Measurements from ENCODE around the gene ROBO4.

DNA sequence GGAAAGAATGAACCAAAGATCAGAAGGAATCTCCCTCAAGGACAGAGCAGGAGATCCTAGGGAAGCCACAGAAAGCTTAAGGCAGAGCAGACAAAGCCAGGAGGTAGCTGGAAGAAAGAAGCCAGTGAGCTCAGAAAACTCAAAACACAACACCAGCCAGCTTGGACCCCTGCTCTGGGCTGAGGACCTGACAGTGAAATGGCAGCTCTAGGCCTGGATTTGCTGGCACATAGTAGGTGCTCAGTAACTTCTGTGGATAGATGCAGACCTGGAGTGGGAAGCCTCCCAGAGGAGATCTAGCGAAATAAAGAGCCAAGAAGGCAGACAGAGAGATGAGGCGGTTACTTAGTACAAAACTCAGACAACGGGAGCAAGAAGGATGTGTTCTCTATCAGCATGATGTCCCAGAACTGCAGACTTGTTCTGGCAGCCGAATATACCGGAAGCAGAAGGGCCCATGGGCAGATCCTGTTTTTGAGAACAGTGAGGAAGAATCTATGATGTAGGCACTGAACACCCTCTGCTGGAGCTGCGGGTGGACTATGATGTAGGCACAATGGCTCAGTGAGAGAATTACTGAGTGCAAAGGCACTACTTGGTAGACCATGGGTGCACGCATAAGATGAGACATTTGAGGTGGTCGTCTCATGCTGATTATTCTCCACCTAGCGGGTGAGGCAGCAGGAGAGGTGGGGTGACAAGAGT, 4.8 kb downstream of the ROBO4 start:
- TF ChIP-seq, protein P1, sequence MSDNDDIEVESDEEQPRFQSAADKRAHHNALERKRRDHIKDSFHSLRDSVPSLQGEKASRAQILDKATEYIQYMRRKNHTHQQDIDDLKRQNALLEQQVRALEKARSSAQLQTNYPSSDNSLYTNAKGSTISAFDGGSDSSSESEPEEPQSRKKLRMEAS (IDR thresholded peaks at IDR 0.05): no peak
- TF ChIP-seq FOXM1 (IDR thresholded peaks at IDR 0.05; ENCODE audit: borderline replicate concordance, low read depth) (no peak), NFIC (IDR thresholded peaks at IDR 0.05) (no peak), TCF12 (IDR thresholded peaks at IDR 0.05; ENCODE audit: low read depth) (no peak), RAD21 (IDR thresholded peaks at IDR 0.05; ENCODE audit: low read depth) (no peak), CEBPB (IDR thresholded peaks at IDR 0.05) (no peak), CREB1 (IDR thresholded peaks at IDR 0.05; ENCODE audit: low read depth) (no peak), EP300 (IDR thresholded peaks at IDR 0.05; ENCODE audit: borderline replicate concordance) (no peak), EGR1 (IDR thresholded peaks at IDR 0.05) (no peak)

Data from Ishikawa (cell line).